H1 (cell line): ENCODE measurements around the gene WDR93. TPM values are rescaled to one million over a fixed set of nuclear protein-coding genes. Genes with fewer than 3 reads are reported as not detected.

Experiments
- CTCF ChIA-PET: fragments of 300-600 bp; sonication (Branson Sonifier 250); formaldehyde crosslinking; loops from one replicate; lab custom pipeline; 2021; ENCODE audit not compliant: partially characterized antibody; lab: Charles Lee
- POLR2A ChIA-PET: fragments of 300-600 bp; sonication (Branson Sonifier 250); formaldehyde crosslinking; loops from one replicate; lab custom pipeline; 2021; ENCODE audit warnings: inconsistent platforms; ENCODE audit not compliant: partially characterized antibody; lab: Charles Lee
- DNase-seq, 2 experiments: peaks; one replicate each; pipeline versions ENCODE4 v3.0.0 to v3.0.0-alpha.2; 2010 to 2022; ENCODE audit warnings: low spot score in 2 of 2, low read depth in 1 of 2, mixed read lengths in 1 of 2
- FAIRE-seq: peaks from 2 replicates; lab custom pipeline; 2011; peaks lifted over from hg19 to GRCh38; lab: Jason Lieb, UNC
- H2AFZ ChIP-seq: 2 replicates; pipeline ENCODE4 v1.8.1; 2012; ENCODE audit warnings: low read length, inconsistent platforms
- H2AK5ac ChIP-seq: 2 replicates; pipeline ENCODE4 v1.6.1; 2013; ENCODE audit warnings: low read depth, low read length
- H2BK120ac ChIP-seq: replicated peaks from 2 replicates; pipeline ENCODE3; 2013; ENCODE audit warnings: low read depth, low read length, inconsistent platforms
- H2BK12ac ChIP-seq: 2 replicates; pipeline ENCODE4 v1.6.1; 2013; ENCODE audit warnings: low read depth, low read length
- H2BK15ac ChIP-seq: 2 replicates; pipeline ENCODE4 v1.6.1; 2013; ENCODE audit warnings: low read length
- H2BK20ac ChIP-seq: 2 replicates; pipeline ENCODE4 v1.6.1; 2013; ENCODE audit warnings: low read length
- H2BK5ac ChIP-seq: 2 replicates; pipeline ENCODE4 v1.6.1; 2013; ENCODE audit warnings: low read depth, low read length
- H3K14ac ChIP-seq: 2 replicates; pipeline ENCODE4 v1.6.1; 2013; ENCODE audit warnings: inconsistent platforms; ENCODE audit not compliant: insufficient read length
- H3K18ac ChIP-seq: 2 replicates; pipeline ENCODE4 v1.6.1; 2013; ENCODE audit warnings: low read length; ENCODE audit errors: extremely low read depth
- H3K23ac ChIP-seq: 2 replicates; pipeline ENCODE4 v1.6.1; 2013; ENCODE audit warnings: inconsistent platforms; ENCODE audit not compliant: insufficient read length
- H3K23me2 ChIP-seq: 2 replicates; pipeline ENCODE4 v1.6.1; 2013; ENCODE audit warnings: low read depth, low read length
- H3K27ac ChIP-seq: 2 replicates; pipeline ENCODE4 v1.6.1; 2011; ENCODE audit warnings: low read depth, low read length, inconsistent platforms
- H3K27me3 ChIP-seq, 4 experiments: replicated peaks in 1 of 4; 1 replicate in 1 of 4; 2 replicates in 3 of 4; pipeline versions ENCODE4 v1.6.1 to v1.8.1; 2011 to 2013; ENCODE audit warnings: low read length in 3 of 4, mild to moderate bottlenecking in 3 of 4, inconsistent platforms in 2 of 4, mixed read lengths in 2 of 4, moderate library complexity in 1 of 4; ENCODE audit not compliant: control insufficient read depth in 3 of 4, insufficient read depth in 3 of 4; ENCODE audit errors: extremely low read depth in 1 of 4
- H3K36me3 ChIP-seq, 4 experiments: 2 replicates each; pipeline versions ENCODE4 v1.6.1 to v1.8.1; 2011 to 2013; ENCODE audit warnings: mild to moderate bottlenecking in 4 of 4, low read length in 3 of 4, moderate library complexity in 2 of 4, control low read depth in 1 of 4, inconsistent platforms in 1 of 4; ENCODE audit not compliant: insufficient read depth in 4 of 4, control insufficient read depth in 2 of 4
- H3K4ac ChIP-seq: replicated peaks from 2 replicates; pipeline ENCODE3; 2013; ENCODE audit warnings: low read length, low read depth, mixed read lengths, inconsistent platforms; ENCODE audit not compliant: insufficient read length
- H3K4me1 ChIP-seq, 4 experiments: replicated peaks in 1 of 4; 1 replicate in 1 of 4; 2 replicates in 3 of 4; pipeline versions ENCODE4 v1.6.1 to v1.8.1; 2011 to 2013; ENCODE audit warnings: low read length in 3 of 4, inconsistent platforms in 2 of 4, mixed read lengths in 1 of 4; ENCODE audit not compliant: insufficient read depth in 4 of 4, control insufficient read depth in 3 of 4
- H3K4me2 ChIP-seq, 2 experiments: 2 replicates each; pipeline versions ENCODE4 v1.6.1 to v1.8.1; 2011 to 2013; ENCODE audit warnings: low read depth in 2 of 2, low read length in 2 of 2, control low read depth in 1 of 2, inconsistent platforms in 1 of 2, mild to moderate bottlenecking in 1 of 2; ENCODE audit not compliant: insufficient read depth in 1 of 2
- H3K4me3 ChIP-seq, 4 experiments: fragments of 200-600, 300-600 bp in 1 of 4; sonication (generic), shearing (Covaris generic), sonication (Bioruptor Twin) in 1 of 4; 2 replicates each; pipeline versions ENCODE4 v1.5.1 to v1.8.1; 2011 to 2016; ENCODE audit warnings: low read length in 4 of 4, low read depth in 3 of 4, control low read depth in 2 of 4, inconsistent platforms in 2 of 4, mild to moderate bottlenecking in 2 of 4, mixed read lengths in 1 of 4, moderate library complexity in 1 of 4; ENCODE audit not compliant: insufficient read depth in 2 of 4; ENCODE audit errors: extremely low read depth in 1 of 4
- H3K56ac ChIP-seq: replicated peaks from 2 replicates; pipeline ENCODE3; 2013; ENCODE audit warnings: low read depth, mild to moderate bottlenecking, mixed read lengths, low read length, inconsistent platforms; ENCODE audit not compliant: insufficient read length
- H3K79me1 ChIP-seq: 2 replicates; pipeline ENCODE4 v1.6.1; 2013; ENCODE audit warnings: low read depth, low read length, control low read depth
- H3K79me2 ChIP-seq, 2 experiments: 2 replicates each; pipeline versions ENCODE4 v1.6.1 to v1.8.1; 2012 to 2013; ENCODE audit warnings: low read length in 2 of 2, mild to moderate bottlenecking in 2 of 2, inconsistent platforms in 1 of 2; ENCODE audit not compliant: insufficient read depth in 2 of 2, control insufficient read depth in 1 of 2
- H3K9ac ChIP-seq, 4 experiments: replicated peaks in 1 of 4; 1 replicate in 1 of 4; 2 replicates in 3 of 4; pipeline versions ENCODE4 v1.6.1 to v1.8.1; 2011 to 2013; ENCODE audit warnings: low read depth in 3 of 4, low read length in 3 of 4, control low read depth in 2 of 4, mild to moderate bottlenecking in 2 of 4, moderate library complexity in 2 of 4, inconsistent platforms in 1 of 4; ENCODE audit errors: extremely low read depth in 1 of 4
- H3K9me3 ChIP-seq, 2 experiments: 2 replicates each; pipeline versions ENCODE4 v1.6.1 to v1.8.1; 2012 to 2013; ENCODE audit warnings: mild to moderate bottlenecking in 2 of 2, moderate library complexity in 2 of 2, control low read depth in 1 of 2, inconsistent platforms in 1 of 2, low read depth in 1 of 2, low read length in 1 of 2, mixed read lengths in 1 of 2; ENCODE audit not compliant: insufficient read depth in 2 of 2
- H4K20me1 ChIP-seq, 2 experiments: replicated peaks in 1 of 2; 2 replicates each; pipeline versions ENCODE3 to v1.8.1; 2011 to 2013; ENCODE audit warnings: inconsistent platforms in 2 of 2, low read length in 2 of 2, mild to moderate bottlenecking in 1 of 2; ENCODE audit not compliant: insufficient read depth in 2 of 2, control insufficient read depth in 1 of 2
- H4K5ac ChIP-seq: 2 replicates; pipeline ENCODE4 v1.6.1; 2013; ENCODE audit warnings: low read length, low read depth, mixed read lengths, inconsistent platforms; ENCODE audit not compliant: insufficient read length
- H4K8ac ChIP-seq: 2 replicates; pipeline ENCODE4 v1.8.0; 2013; ENCODE audit warnings: mild to moderate bottlenecking, moderate library complexity, low read length, inconsistent platforms; ENCODE audit not compliant: insufficient read depth; ENCODE audit errors: extremely low read depth
- H4K91ac ChIP-seq: replicated peaks from 2 replicates; pipeline ENCODE3; 2013; ENCODE audit warnings: low read length, mixed read lengths, inconsistent platforms; ENCODE audit not compliant: insufficient read length
- EP300 ChIP-seq, 2 experiments: IDR thresholded peaks; 1 replicate in 1 of 2; 2 replicates in 1 of 2; pipeline ENCODE4 v1.6.1; 2011 to 2012; ENCODE audit warnings: low read depth in 2 of 2, low read length in 2 of 2, mild to moderate bottlenecking in 2 of 2, borderline replicate concordance in 1 of 2, inconsistent platforms in 1 of 2, moderate library complexity in 1 of 2
- NANOG ChIP-seq: IDR thresholded peaks from 2 replicates; pipeline ENCODE4 v1.6.1; 2011; ENCODE audit warnings: low read length, low read depth, mild to moderate bottlenecking, inconsistent platforms; ENCODE audit not compliant: insufficient read depth, poor library complexity, severe bottlenecking
- WGBS, 2 experiments: shearing (Covaris generic) in 1 of 2; methylation state at CpG; one replicate each; pipeline versions ENCODE4 v1.1.6 to v1.1.7; 2013 to 2015; ENCODE audit warnings: low lambda C conversion rate in 2 of 2, mixed read lengths in 2 of 2, inconsistent platforms in 1 of 2, low coverage in 1 of 2, missing lambda C conversion rate in 1 of 2; ENCODE audit not compliant: insufficient replicate concordance in 2 of 2, insufficient coverage in 1 of 2, insufficient read length in 1 of 2; ENCODE audit errors: extremely low coverage in 1 of 2, missing lambda C conversion rate in 1 of 2; 5-methylcytosine and 5-hydroxymethylcytosine counted together
- polyA plus RNA-seq, 7 experiments: library from polyadenylated mRNA; depleted of rRNA in 3 of 7; stranded (reverse) in 5 of 7; unstranded in 2 of 7; fragments of >200 nt in 5 of 7; fragments of 200-250 nt in 2 of 7; gene quantifications; 1 replicate in 5 of 7; 2 replicates in 1 of 7; 4 replicates in 1 of 7; pipeline versions ENCODE4 v1.2.1 to v1.2.3, GENCODE V29; 2011 to 2013; ENCODE audit warnings: missing spikeins in 2 of 7, mixed read lengths in 2 of 7
- total RNA-seq: library from RNA; stranded (reverse); fragmentation: NEBNext Ultra II Directional; extraction: Animal tissue kit (Norgen Biotek cat#: 25700); gene quantifications from 2 replicates; pipeline ENCODE4 v1.2.1, GENCODE V29; 2021

The WDR93 gene
- total and polyA plus RNA-seq, 2 of the 8 experiments (the other 6 are each of a cell fraction or from before 2014, with no cell fraction given), result 0.03 TPM; not detected in 1

GRCh38 chr15:89728254-89728653, 37.6 kb downstream of the WDR93 start:
- Histone ChIP-seq H3K4me1 (no peaks in the 10 kb centered on the region; a peak in 2 of 7 replicates), H2BK120ac (no peak overlapping the region), H3K36me3 (no peaks in the 10 kb centered on the region), H3K23ac (no peak overlapping the region), H3K9ac (no peak overlapping the region), H4K20me1 (no peaks in the 10 kb centered on the region), H3K79me2 (no peaks in the 10 kb centered on the region), H3K9me3 (peaks cover 3 to 4% of the 10 kb centered on the region in 2 experiments; a peak in 2 of 4 replicates), H4K91ac (no peak overlapping the region), H2AK5ac (no peak overlapping the region), H3K14ac (no peak overlapping the region), H3K56ac (no peak overlapping the region), H3K18ac (no peak overlapping the region), H3K4me2 (no peak overlapping the region), H3K23me2 (no peaks in the 10 kb centered on the region), H3K27ac (no peak overlapping the region), H2BK5ac (no peak overlapping the region), H4K5ac (no peak overlapping the region), H3K4ac (no peak overlapping the region), H2BK20ac (no peak overlapping the region), H2BK15ac (no peak overlapping the region), H3K79me1 (no peaks in the 10 kb centered on the region), H2AFZ (no peak overlapping the region), H4K8ac (no peak overlapping the region), H3K4me3 (no peak overlapping the region), H2BK12ac (no peak overlapping the region), H3K27me3 (no peaks in the 10 kb centered on the region; a peak in 1 of 7 replicates)
- FAIRE-seq (no peak), DNase-seq (no peak)
- WGBS, 2 experiments, result 91% methylated on average over 2 of the region's 2 CpGs; no CpG with 5 or more reads in 1 of the 2 experiments
- TF ChIP-seq EP300 (IDR thresholded peaks at IDR 0.05; ENCODE audit: borderline replicate concordance in 1 of 2, low read depth in 2 of 2, low read length in 2 of 2), result no peak
- no peak for TF ChIP-seq NANOG
- CTCF ChIA-PET, result interaction anchor here (0.6 to 4.3 kb wide), 8 partner anchors 9 to 257 kb away, joined by 3 to 30 read pairs (median 4); no protein-coding TSS in a partner anchor
- POLR2A ChIA-PET, result no interaction called here
